Measurements from ENCODE around the gene HSPB1.

Gene HSPB1

GRCh38 chr7:76336094-76336493 is 33.6 kb downstream of the HSPB1 start:
- H3K27me3 ChIP-seq (ENCODE audit: low read depth, low read length), result no peaks in the 10 kb centered on the region
- no peak overlapping the region for H3K4me2 ChIP-seq (ENCODE audit: low read length)
- TF ChIP-seq, protein P1, sequence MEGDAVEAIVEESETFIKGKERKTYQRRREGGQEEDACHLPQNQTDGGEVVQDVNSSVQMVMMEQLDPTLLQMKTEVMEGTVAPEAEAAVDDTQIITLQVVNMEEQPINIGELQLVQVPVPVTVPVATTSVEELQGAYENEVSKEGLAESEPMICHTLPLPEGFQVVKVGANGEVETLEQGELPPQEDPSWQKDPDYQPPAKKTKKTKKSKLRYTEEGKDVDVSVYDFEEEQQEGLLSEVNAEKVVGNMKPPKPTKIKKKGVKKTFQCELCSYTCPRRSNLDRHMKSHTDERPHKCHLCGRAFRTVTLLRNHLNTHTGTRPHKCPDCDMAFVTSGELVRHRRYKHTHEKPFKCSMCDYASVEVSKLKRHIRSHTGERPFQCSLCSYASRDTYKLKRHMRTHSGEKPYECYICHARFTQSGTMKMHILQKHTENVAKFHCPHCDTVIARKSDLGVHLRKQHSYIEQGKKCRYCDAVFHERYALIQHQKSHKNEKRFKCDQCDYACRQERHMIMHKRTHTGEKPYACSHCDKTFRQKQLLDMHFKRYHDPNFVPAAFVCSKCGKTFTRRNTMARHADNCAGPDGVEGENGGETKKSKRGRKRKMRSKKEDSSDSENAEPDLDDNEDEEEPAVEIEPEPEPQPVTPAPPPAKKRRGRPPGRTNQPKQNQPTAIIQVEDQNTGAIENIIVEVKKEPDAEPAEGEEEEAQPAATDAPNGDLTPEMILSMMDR (IDR thresholded peaks at IDR 0.05; ENCODE audit: low read depth, low read length), result no peak
- TF ChIP-seq EZH2phosphoT487 (IDR thresholded peaks at IDR 0.05; ENCODE audit: low read depth), result no peak
- no peaks in the 10 kb centered on the region for H3K9me3 ChIP-seq (ENCODE audit: insufficient read depth, low read length)
- H4K20me1 ChIP-seq (ENCODE audit: insufficient read depth, low read length), result peaks cover 95% of the 10 kb centered on the region
- H3K4me3 ChIP-seq (ENCODE audit: low read length), result no peak overlapping the region
- H3K79me2 ChIP-seq (ENCODE audit: low read length), result peaks cover 100% of the 10 kb centered on the region
- no peak overlapping the region for H2AFZ ChIP-seq (ENCODE audit: low read depth, low read length)
- no peaks in the 10 kb centered on the region for H3K4me1 ChIP-seq (ENCODE audit: low read length)
- no peak overlapping the region for H3K9ac ChIP-seq (ENCODE audit: low read length)
- no peak overlapping the region for H3K27ac ChIP-seq (ENCODE audit: low read length)
- peaks cover 61% of the 10 kb centered on the region for H3K36me3 ChIP-seq (replicated peaks; ENCODE audit: low read depth, low read length)

GRCh38 chr7:76337147-76337546 is 34.7 kb downstream of the HSPB1 start:
- Histone ChIP-seq H3K4me2 (ENCODE audit: low read length) (no peak overlapping the region), H2AFZ (ENCODE audit: low read depth, low read length) (no peak overlapping the region), H4K20me1 (ENCODE audit: insufficient read depth, low read length) (peaks cover 95% of the 10 kb centered on the region), H3K4me1 (ENCODE audit: low read length) (no peaks in the 10 kb centered on the region), H3K9me3 (ENCODE audit: insufficient read depth, low read length) (no peaks in the 10 kb centered on the region), H3K27ac (ENCODE audit: low read length) (no peak overlapping the region), H3K36me3 (replicated peaks; ENCODE audit: low read depth, low read length) (peaks cover 64% of the 10 kb centered on the region), H3K27me3 (ENCODE audit: low read depth, low read length) (no peaks in the 10 kb centered on the region), H3K79me2 (ENCODE audit: low read length) (peaks cover 100% of the 10 kb centered on the region), H3K4me3 (ENCODE audit: low read length) (no peak overlapping the region), H3K9ac (ENCODE audit: low read length) (no peak overlapping the region)
- TF ChIP-seq, protein P1 (IDR thresholded peaks at IDR 0.05; ENCODE audit: low read depth, low read length), result no peak
- TF ChIP-seq EZH2phosphoT487 (IDR thresholded peaks at IDR 0.05; ENCODE audit: low read depth), result no peak

- Histone ChIP-seq H3K27me3 (ENCODE audit: low read depth, low read length) (no peaks in the 10 kb centered on the region), H3K4me2 (ENCODE audit: low read length) (no peak overlapping the region), H3K36me3 (replicated peaks; ENCODE audit: low read depth, low read length) (peaks cover 66% of the 10 kb centered on the region), H4K20me1 (ENCODE audit: insufficient read depth, low read length) (peaks cover 95% of the 10 kb centered on the region), H2AFZ (ENCODE audit: low read depth, low read length) (no peak overlapping the region), H3K4me3 (ENCODE audit: low read length) (no peak overlapping the region), H3K9ac (ENCODE audit: low read length) (no peak overlapping the region), H3K79me2 (ENCODE audit: low read length) (peaks cover 100% of the 10 kb centered on the region), H3K4me1 (ENCODE audit: low read length) (no peaks in the 10 kb centered on the region), H3K9me3 (ENCODE audit: insufficient read depth, low read length) (no peaks in the 10 kb centered on the region), H3K27ac (ENCODE audit: low read length) (no peak overlapping the region)
- TF ChIP-seq, protein P1 (IDR thresholded peaks at IDR 0.05; ENCODE audit: low read depth, low read length), result no peak
- no peak for TF ChIP-seq EZH2phosphoT487 (IDR thresholded peaks at IDR 0.05; ENCODE audit: low read depth)
Observed at GRCh38 chr7:76338298-76339084, 36.0 kb downstream of the HSPB1 start.

GRCh38 chr7:76340617-76341131 is 38.2 kb downstream of the HSPB1 start:
- no peak overlapping the region for H3K4me3 ChIP-seq (ENCODE audit: low read length)
- peaks cover 95% of the 10 kb centered on the region for H4K20me1 ChIP-seq (ENCODE audit: insufficient read depth, low read length)
- H3K27ac ChIP-seq (ENCODE audit: low read length), result no peak overlapping the region
- peaks cover 76% of the 10 kb centered on the region for H3K36me3 ChIP-seq (replicated peaks; ENCODE audit: low read depth, low read length)
- H2AFZ ChIP-seq (ENCODE audit: low read depth, low read length), result no peak overlapping the region
- H3K9ac ChIP-seq (ENCODE audit: low read length), result no peak overlapping the region
- H3K27me3 ChIP-seq (ENCODE audit: low read depth, low read length), result no peaks in the 10 kb centered on the region
- TF ChIP-seq, protein P1 (IDR thresholded peaks at IDR 0.05; ENCODE audit: low read depth, low read length), result no peak
- TF ChIP-seq EZH2phosphoT487 (IDR thresholded peaks at IDR 0.05; ENCODE audit: low read depth), result no peak
- no peak overlapping the region for H3K4me2 ChIP-seq (ENCODE audit: low read length)
- H3K9me3 ChIP-seq (ENCODE audit: insufficient read depth, low read length), result no peaks in the 10 kb centered on the region
- H3K4me1 ChIP-seq (ENCODE audit: low read length), result no peaks in the 10 kb centered on the region
- H3K79me2 ChIP-seq (ENCODE audit: low read length), result peaks cover 100% of the 10 kb centered on the region
